HFFc6 (cell line): Measurements from ENCODE around the gene SYNJ1. TPM values are rescaled to one million over a fixed set of nuclear protein-coding genes. Genes with fewer than 3 reads are reported as not detected.
A peak's percentile ranks its signal among the peaks of the same experiment; 100 is the strongest.
"Not testable (repeated sequence)": the region's sequence is repeated elsewhere in the genome, so short reads cannot be mapped to it uniquely, and the experiment has no call there.

Experiments used
- DNase-seq: peaks from one replicate; pipeline ENCODE4 v3.0.0-alpha.2; 2018
- H3K27ac Mint-ChIP-seq: 2 replicates; pipeline ENCODE4 v1.8.0; 2020; ENCODE audit warnings: mild to moderate bottlenecking, mixed read lengths
- H3K27me3 Mint-ChIP-seq: 2 replicates; pipeline ENCODE4 v1.8.0; 2021; ENCODE audit warnings: mild to moderate bottlenecking, moderate library complexity, mixed read lengths; ENCODE audit not compliant: insufficient read depth
- H3K36me3 Mint-ChIP-seq: 2 replicates; pipeline ENCODE4 v1.8.0; 2021; ENCODE audit warnings: low read depth, mixed read lengths
- H3K4me1 Mint-ChIP-seq: 2 replicates; pipeline ENCODE4 v1.8.0; 2020; ENCODE audit warnings: low read depth, mixed read lengths
- H3K4me3 Mint-ChIP-seq: 2 replicates; pipeline ENCODE4 v1.8.0; 2020; ENCODE audit warnings: mild to moderate bottlenecking, moderate library complexity, mixed read lengths
- H3K9me3 Mint-ChIP-seq: 2 replicates; pipeline ENCODE4 v1.8.0; 2020; ENCODE audit warnings: mild to moderate bottlenecking, mixed read lengths
- CTCF ChIP-seq: fragments of 200-600 bp; sonication (generic); IDR thresholded peaks from 2 replicates; pipeline ENCODE4 v1.5.0; 2021; ENCODE audit warnings: antibody characterized with exemption, mild to moderate bottlenecking
- total RNA-seq, 6 experiments: library from RNA; stranded (reverse); fragmentation: NEBNext Ultra II Directional; extraction: Animal tissue kit (Norgen Biotek cat#: 25700); gene quantifications; 2 replicates in 1 of 6; 3 replicates in 5 of 6; pipeline ENCODE4 v1.2.3, GENCODE V29; 2021

Gene SYNJ1
- total RNA-seq, 6 experiments from 2014 or later = 14.3 to 17.9 (median 15.6) TPM

DNA sequence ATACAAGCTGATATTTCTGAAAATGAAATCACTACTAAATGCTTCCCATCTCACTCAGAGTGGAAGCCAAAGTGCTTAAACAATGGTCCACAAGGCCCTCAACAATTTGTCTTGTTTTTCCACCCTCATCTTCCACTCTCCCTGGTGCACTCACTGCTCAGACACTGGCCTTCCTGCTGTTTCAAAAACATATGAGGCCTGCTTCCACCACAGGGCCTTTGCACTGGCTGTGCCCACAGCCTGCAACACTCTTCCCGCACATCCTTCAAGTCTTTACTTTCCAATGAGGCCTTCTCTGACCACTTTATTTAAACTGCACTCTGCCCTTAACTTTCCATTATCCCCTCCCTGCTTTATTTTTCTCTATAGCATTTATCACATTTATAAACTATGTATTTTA is 53.8 kb downstream of the SYNJ1 start:
- no peak for TF ChIP-seq CTCF
- H3K27ac Mint-ChIP-seq = no peak overlapping the region
- H3K4me3 Mint-ChIP-seq = no peak overlapping the region
- H3K9me3 Mint-ChIP-seq = no peaks in the 10 kb centered on the region
- peaks cover 8% of the 10 kb centered on the region; the same call in 1 of the 2 replicates for H3K36me3 Mint-ChIP-seq
- H3K27me3 Mint-ChIP-seq = peaks cover 5% of the 10 kb centered on the region
- H3K4me1 Mint-ChIP-seq = no peaks in the 10 kb centered on the region
- DNase-seq = no peak

DNA sequence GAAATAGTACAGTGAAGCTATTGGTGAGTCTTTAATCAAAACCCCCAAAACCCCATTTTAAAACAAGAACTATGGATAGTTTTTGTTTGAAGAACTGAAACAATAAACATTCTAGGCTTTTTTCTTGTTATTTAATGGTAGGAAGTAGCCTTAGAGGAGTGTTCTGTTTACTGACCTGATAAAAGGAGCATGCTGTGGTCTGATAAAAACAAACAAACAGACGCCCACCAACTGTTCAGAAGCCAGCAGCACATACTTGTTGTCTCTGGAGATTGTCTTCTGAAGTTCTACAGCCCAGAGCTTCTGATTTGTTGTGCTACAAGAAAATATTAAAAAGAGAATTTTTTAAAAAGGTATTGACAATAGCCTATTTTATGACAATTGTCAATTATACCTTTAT is 61.6 kb downstream of the SYNJ1 start:
- no peak for TF ChIP-seq CTCF
- Mint-ChIP-seq H3K4me1 (no peaks in the 10 kb centered on the region), H3K36me3 (peaks cover 39% of the 10 kb centered on the region), H3K4me3 (no peak overlapping the region), H3K27ac (no peak overlapping the region), H3K9me3 (peaks cover 8% of the 10 kb centered on the region; the same call in 1 of the 2 replicates), H3K27me3 (no peaks in the 10 kb centered on the region)
- no peak for DNase-seq

DNA sequence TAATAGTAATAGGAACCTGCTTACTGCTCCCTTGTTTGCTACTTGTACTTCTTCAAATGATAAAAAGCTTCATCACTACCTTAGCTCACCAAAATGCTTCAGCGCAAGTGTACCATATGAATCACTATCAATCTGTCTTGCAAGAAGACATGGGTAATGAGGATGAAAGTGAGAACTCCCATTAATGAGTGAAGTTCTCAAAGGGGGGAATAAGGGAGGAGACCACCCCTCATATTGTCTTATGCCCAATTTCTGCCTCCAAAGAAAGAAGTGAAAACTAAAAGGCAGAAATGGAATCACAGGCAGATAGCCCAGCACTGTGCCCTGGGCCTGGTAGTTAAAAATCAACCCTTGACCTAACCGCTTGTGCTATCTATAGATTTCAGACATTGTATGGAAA is 63.7 kb downstream of the SYNJ1 start:
- H3K4me1 Mint-ChIP-seq, H3K27me3 Mint-ChIP-seq, DNase-seq, H3K27ac Mint-ChIP-seq, H3K9me3 Mint-ChIP-seq, H3K4me3 Mint-ChIP-seq: not testable (repeated sequence)
- H3K36me3 Mint-ChIP-seq = peaks cover 39% of the 10 kb centered on the region

GRCh38 chr21:32661981-32662380 is 65.8 kb downstream of the SYNJ1 start:
- H3K36me3 Mint-ChIP-seq = peaks cover 46% of the 10 kb centered on the region
- not testable (repeated sequence) for H3K4me1 Mint-ChIP-seq, H3K27ac Mint-ChIP-seq, H3K27me3 Mint-ChIP-seq, H3K4me3 Mint-ChIP-seq, DNase-seq, H3K9me3 Mint-ChIP-seq

DNA sequence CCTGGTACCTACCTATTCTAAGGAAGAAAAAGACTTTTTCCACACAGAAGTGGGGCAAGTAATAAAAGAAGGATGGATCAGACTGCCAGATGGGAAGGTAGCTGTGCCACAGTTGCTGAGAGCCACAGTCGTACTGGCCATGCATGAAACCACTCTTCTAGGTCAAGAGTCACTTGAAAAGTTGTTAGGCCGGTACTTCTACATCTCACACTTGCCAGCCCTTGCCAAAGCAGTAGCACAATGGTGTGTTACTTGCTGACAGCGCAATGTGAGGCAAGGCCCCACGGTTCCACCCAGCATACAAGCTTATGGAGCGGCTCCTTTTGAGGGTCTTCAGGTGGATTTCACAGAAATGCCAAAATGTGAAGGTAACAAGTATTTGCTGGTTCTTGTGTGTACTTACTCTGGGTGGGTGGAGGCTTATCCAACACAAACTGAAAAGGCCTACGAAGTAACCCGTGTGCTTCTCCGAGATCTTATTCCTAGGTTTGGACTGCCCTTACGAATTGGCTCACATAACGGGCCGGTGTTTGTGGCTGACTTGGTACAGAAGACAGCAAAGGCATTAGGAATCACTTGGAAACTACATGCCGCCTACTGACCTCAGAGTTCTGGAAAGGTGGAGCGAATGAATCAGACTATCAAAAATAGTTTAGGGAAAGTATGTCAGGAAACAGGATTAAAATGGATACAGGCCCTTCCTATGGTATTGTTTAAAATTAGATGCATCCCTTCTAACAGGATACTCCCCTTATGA is 66.6 kb downstream of the SYNJ1 start:
- DNase-seq, H3K27me3 Mint-ChIP-seq, H3K27ac Mint-ChIP-seq, H3K4me3 Mint-ChIP-seq, H3K9me3 Mint-ChIP-seq, H3K4me1 Mint-ChIP-seq: not testable (repeated sequence)
- peaks cover 43% of the 10 kb centered on the region for H3K36me3 Mint-ChIP-seq

GRCh38 chr21:32658524-32658923 is 69.3 kb downstream of the SYNJ1 start:
- no peak overlapping the region for H3K27ac Mint-ChIP-seq
- H3K4me3 Mint-ChIP-seq = no peak overlapping the region
- no peaks in the 10 kb centered on the region for H3K4me1 Mint-ChIP-seq
- no peaks in the 10 kb centered on the region for H3K27me3 Mint-ChIP-seq
- no peak for TF ChIP-seq CTCF
- no peak for DNase-seq
- no peaks in the 10 kb centered on the region for H3K9me3 Mint-ChIP-seq
- H3K36me3 Mint-ChIP-seq = peaks cover 16% of the 10 kb centered on the region

DNA sequence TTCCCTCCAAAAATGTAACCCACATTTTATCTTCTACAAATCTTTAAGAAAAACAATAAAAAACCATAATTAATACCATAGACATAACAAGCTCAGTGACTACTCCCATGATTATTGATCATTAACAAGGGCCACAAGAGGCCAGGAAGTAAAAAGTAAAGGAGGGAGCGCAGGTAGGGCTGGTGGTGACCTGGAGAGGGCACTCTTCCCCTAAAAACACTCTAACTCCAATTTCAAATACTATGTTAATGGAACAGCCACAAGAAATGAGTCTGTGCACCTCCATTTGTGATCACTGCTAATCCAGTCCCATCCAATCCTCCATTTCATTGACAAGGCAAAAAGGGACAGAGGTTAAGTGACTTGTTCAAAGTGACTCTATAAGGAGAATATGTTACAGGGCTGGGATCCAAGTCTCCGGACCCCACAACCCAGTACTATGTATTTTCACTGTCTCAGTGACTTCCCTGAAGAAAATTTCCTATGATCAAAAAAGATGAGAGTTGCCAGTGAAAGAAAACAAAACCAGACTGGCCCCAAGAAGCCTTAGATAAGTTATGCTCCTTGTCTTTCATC is 74.4 kb downstream of the SYNJ1 start:
- peak; percentile 73 for TF ChIP-seq CTCF
- no peak overlapping the region for H3K4me3 Mint-ChIP-seq
- no peaks in the 10 kb centered on the region for H3K9me3 Mint-ChIP-seq
- H3K27me3 Mint-ChIP-seq = no peaks in the 10 kb centered on the region
- H3K4me1 Mint-ChIP-seq = no peaks in the 10 kb centered on the region
- H3K36me3 Mint-ChIP-seq = peaks cover 11% of the 10 kb centered on the region; the same call in 1 of the 2 replicates
- H3K27ac Mint-ChIP-seq = no peak overlapping the region
- DNase-seq = no peak
